GM18517 (cell line): ENCODE data around the gene ATP6V0C.

Experiments
- ATAC-seq: cut with Tn5 transposase; IDR thresholded peaks from one replicate; pipeline ENCODE4 v1.9.1; 2021; ENCODE audit warnings: mild to moderate bottlenecking, moderate library complexity; ENCODE audit not compliant: unreplicated experiment

The ATP6V0C gene

DNA sequence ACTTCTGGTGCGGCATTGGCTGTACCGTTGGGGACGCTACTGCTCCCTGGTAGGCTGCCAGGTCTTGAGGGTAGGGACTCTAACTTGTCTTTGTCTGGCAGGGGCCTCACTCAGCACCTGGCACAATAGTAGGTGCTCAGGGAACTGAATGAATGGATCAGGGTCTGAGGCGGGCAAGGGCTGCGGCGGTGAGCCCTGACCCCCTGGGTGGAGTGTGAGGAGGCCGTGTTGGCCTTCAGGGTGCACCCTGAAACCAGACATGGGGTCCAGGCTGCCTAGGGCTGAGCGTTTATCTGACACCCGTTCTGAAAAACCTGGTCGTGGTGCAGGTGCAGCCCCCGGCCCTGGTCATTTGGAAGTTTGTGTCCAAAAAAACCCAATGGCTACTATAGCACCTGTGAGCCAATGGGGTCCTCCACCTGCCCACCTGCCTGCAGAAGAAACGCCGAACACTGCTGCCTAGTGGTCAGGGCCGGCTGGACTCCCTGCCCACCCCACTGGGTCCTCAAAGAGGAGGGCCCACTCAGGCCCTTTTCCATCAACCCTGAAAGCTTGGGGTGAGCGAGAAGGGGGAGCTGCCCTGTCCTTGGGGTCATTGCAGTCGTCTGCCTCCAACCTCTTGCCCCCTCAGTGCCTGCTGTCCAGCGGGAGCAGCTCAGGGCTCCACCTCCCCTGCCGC, 4.9 kb upstream of the ATP6V0C start:
- ATAC-seq = no peak

DNA sequence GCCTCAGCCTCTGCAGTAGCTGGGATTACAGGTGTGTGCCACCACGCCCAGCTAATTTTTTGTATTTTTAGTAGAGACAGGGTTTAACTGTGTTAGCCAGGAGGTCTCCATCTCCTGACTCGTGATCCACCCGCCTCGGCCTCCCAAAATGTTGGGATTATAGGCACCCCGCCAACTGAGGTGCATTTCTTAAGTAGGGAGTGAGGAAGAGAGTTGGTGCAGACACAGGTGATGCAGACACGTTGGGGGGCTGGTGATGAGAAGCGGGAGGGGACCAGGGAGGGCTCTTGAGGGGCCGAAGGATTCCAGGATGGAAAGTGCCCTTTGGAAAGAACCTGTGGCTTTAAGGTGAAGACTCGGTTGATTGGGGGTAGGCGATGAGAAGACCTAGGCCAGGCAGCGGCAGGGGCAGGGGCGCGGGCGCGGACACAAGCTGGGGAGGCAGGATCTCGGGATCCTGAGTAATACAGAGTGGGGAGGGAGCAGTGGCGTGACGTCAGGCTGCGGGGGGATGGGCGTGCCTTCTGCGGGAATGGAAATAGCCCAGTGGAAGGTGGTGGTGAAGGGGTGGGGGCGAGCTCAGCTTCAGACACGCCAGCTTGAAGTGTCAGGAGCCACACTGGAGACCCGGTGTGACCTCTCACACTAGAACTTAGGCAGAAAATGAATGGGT, 2.5 kb upstream of the ATP6V0C start:
- no peak for ATAC-seq

DNA sequence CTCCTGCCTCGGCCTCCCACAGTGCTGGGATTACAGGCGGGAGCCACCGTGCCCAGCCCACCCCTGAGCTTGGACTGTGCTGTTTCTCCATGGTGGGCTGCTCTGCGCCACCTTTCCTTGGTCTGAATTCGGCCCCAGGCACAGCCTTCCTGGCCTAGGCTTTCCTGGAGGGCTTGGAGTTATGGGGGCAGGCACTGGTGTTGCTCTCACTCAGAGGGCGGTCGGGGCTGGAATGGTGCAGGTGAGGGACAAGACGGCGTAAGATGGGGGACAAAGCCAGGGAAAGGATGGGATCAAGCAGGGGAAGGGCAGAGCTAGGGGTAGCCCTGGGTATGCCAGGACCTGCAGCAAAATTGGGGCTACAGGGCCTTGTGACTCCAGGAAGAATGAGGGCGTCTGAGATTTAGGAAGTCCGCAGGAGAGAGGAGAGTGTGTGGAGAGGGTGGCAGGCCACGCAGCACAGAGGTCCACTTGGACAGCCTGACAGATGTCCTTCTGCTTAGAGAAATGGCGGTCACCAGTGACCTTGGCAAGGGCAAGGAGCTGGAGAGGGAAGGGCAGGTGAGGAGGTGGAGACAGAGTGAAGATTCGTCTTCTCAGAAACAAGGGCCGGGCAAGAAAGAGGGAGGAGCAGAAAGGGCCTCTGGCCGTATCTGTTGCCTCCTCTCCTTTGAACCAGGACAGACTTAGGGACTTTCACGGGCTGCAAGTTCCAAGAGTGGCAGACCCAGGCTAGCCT, 1.6 kb upstream of the ATP6V0C start:
- ATAC-seq = no peak

DNA sequence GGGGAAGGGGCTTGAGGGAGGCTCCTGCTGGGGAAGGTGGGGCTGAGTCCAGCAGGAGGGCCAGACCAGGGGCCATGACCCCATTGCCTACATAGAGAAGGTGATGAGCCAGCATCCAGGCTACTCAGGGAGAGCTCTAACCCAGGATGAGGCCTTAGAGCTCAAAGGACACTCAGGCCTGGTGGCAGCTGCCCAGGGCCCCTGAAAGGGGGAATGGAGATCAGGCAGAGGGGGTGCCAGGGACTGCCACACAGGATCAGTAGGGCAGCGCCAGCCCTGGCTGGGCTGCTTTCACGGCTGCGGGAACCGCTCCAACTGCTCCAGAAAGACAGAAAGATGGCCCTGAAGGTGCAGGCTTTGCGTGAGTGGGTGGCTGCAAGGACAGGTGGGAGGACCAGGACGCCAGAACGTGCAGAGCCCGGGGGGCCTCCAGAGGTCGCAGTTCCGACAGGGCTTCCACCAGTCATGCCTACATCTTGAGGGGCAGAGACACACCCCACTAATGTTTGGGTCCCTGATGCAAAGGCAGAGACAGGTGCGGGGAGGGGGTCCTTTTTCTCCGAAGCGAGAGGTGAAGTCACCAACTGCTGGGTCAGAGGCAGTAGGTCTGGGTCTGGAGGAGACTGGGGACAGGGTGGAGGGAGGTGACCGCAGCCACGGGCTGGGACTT, 882 bp upstream of the ATP6V0C start:
- ATAC-seq = no peak

DNA sequence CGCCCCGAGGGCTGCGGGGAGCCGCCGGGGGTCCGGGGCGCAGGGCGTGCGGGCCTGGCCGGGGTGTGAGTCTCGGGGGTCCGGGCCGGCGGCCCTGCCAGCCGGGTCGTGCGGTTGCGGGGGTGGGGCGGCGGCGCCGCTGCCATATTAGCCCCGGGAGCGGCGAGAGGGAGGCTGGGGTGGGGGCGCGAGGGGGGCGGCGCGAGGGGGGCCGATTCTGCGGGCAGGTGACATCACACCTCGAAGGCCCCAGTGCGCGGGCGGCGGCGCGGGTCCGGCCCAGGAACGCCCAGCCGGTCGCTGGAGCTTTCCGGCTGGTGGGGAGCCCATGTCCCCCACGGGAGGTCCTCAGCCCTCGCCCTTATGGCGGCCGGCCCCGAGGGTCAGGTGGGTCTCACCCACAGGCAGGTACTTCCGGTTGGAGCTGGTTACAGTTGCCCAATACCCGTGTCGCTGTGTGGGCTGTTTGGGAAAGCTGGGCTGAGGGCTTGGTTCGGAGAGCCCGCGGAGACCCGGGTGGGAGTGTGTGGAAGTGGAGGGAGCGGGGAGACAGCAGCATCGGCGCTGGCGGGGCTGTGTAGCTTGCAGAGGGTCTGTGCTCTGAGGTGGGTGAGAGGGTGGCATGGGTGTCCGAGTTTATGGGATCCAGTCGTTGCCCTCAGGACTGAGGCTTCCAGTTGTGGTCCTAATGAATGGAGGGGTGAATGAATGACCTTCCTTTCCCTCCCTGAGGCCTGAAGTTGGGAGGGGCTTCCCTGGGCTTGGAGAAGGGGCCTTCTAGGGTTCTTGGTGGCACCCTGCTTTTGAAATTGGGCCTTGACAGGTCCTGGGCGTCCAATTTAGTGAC, 804 bp downstream of the ATP6V0C start:
- no peak for ATAC-seq

DNA sequence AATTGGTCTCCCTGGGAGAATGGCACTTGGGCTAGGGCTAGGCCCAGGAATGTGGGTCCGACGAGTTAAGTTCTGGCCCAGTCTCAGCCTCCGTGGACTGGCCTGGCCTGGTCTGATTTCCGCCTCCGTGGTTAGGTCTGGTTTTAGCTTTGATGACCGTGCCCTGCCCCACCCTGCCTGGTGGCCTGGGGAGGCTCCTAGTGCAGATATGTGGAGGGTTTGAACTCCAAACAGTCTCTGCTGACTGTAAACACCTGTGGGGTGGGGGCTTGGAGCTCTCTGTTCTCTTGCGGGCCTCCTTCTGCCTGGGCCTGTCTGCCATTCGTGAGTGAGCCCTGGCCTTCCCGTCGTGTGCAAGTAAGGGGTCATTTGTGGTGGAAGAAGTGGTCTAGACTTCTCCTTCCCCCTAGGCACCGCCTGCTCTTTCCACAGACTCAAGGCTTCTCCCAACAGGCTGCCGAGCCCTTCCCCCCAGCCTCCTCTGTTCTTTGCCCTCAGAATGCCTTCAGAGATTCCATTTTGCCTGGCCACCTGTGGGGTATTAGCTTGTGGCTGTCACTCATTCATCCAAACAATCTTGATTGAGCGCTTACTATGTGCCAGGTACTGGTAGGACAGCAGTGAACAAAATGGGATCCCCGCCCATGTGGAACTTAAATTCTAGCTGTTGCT, 1.6 kb downstream of the ATP6V0C start:
- ATAC-seq = no peak

DNA sequence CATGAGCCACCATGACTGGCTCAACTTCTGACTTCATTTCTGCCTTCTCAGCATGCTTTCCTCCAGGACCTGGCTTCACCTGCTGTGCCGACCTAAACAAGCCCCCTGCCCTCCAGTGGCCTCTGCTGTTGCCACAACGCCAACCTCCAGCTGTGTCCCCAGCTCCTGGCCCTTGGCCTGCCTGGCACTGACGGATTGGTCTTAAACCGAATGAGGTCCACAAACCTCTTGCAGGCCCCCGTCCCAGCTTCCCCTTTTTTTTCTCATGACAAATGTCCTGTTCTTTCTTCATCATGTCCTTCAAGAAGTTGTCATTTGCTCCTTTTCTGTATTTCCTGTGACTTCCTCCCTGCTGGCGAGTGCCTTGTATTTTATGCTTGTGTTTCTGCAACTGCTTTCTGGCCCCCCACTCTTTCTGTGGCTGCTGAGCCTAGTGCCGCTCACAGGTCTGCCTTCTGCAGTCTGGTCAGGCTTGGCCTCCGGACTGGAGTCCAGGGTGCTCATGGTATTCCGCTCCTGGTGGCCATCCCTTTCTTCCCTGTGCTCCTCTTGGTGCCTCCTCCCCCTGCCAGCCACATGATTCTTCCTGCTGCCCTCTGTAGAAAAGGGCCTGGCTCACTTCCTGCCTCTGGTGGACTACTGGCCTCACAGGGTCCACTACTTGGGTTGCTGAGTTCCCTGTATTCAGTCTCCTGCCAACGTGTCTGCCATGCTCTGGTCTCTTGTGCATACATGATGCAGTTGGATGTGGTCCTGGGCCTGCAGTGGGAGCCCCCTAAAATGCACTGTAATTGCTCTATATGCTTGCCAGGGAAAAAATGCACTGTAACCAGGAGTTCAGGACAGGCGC, 2.9 kb downstream of the ATP6V0C start:
- no peak for ATAC-seq

DNA sequence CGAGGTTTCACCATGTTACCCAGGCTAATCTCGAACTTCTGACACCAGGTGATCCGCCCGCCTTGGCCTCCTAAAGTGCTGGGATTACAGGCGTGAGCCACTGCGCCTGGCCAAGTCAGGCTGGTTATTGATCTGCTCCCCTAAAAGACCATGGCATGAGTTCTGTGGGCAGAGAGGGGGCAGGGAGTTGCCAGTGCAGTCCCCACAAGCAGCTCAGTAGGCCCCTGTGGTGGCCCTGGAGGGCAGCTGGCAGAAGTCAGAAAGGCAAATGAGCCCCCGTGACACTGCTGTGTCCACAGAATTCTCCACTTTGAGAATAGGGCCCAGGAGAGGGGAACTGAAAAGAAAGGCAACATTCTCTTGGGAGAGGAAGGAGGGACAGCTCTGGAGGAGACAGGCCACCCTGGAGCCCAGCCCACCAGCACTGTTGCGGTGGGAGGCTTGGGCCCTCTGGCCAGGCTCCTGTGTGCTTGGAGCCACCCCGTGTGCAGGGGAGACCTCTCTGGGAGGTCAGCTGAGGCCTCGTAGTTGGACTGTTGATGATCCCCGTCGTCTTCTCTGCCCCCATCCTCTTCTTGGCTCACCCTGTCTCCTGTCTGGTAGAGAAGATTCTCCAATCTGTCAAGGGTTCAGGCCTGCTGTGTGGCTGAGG, 4.3 kb downstream of the ATP6V0C start:
- ATAC-seq = no peak

DNA sequence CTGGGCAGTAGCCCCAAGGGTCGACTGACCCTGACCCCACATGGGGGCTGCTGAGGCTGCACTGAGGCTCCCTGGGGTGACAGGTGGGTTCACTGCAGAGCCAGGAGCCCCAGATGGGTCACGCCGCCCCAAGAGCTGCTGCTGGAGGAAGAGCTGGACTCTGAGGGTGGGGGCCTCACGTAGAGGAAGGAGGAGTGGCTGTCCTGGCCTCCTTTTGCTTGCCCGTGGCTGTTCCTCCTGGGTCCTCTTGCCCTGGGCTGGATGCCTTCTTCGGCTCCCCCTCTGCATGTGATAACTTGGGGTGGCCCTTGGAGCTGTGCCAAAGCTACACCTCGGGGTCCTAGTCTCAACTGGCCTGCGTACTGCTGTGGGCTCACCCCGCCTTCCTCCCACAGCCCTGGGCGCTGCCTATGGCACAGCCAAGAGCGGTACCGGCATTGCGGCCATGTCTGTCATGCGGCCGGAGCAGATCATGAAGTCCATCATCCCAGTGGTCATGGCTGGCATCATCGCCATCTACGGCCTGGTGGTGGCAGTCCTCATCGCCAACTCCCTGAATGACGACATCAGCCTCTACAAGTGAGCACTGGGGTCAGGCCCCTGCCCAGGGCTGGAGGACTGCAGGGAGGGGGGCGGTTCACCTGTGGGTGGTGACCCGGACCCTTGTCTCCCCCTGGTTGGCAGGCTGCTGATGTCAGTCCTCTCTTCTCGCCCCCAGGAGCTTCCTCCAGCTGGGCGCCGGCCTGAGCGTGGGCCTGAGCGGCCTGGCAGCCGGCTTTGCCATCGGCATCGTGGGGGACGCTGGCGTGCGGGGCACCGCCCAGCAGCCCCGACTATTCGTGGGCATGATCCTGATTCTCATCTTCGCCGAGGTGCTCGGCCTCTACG, 5.3 kb downstream of the ATP6V0C start:
- no peak for ATAC-seq

DNA sequence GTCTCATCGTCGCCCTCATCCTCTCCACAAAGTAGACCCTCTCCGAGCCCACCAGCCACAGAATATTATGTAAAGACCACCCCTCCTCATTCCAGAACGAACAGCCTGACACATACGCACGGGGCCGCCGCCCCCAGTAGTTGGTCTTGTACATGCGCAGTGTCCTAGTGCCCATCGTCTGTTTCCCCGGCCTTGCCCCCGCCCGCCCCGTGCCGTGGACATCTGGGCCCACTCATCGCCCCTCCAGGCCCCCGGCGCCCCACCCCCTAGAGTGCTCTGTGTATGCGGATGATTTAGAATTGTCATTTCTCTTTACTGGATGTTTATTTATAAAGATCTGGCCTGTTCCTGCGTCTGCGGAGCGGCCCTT, 5.9 kb downstream of the ATP6V0C start:
- no peak for ATAC-seq

DNA sequence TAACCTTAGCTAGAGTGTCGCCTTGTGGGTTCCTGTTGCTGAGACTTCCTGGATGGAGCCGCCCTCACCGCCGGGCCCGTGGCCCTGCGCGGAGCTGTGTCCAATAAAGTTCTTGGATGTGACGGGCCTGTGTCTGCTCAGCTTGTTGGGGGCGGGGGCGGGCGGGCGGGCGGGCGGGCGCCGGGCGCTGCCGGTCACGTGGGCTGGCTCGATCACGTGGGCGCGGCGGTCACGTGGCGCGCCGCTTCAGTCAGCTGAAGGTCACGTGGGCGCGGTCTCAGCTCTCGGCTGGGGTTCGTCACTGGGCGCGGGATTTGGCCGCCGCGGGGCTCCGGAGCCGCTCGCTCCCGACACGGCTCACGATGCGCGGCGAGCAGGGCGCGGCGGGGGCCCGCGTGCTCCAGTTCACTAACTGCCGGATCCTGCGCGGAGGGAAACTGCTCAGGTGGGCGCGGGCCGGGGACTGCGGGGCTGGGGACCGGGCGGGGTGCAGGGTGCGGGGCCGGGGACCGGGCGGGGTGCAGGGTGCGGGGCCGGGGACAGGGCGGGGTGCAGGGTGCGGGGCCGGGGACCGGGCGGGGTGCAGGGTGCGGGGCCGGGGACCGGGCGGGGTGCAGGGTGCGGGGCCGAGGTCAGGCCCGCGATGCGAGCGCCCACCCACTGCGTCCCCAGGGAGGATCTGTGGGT, 6.5 kb downstream of the ATP6V0C start, which contains the start of gene AMDHD2:
TSS of gene AMDHD2 (plus strand) at position 275 of the 687 bp plus-strand sequence. CDS start at position 363, 88 bp downstream.
- peak; percentile 47 for ATAC-seq

DNA sequence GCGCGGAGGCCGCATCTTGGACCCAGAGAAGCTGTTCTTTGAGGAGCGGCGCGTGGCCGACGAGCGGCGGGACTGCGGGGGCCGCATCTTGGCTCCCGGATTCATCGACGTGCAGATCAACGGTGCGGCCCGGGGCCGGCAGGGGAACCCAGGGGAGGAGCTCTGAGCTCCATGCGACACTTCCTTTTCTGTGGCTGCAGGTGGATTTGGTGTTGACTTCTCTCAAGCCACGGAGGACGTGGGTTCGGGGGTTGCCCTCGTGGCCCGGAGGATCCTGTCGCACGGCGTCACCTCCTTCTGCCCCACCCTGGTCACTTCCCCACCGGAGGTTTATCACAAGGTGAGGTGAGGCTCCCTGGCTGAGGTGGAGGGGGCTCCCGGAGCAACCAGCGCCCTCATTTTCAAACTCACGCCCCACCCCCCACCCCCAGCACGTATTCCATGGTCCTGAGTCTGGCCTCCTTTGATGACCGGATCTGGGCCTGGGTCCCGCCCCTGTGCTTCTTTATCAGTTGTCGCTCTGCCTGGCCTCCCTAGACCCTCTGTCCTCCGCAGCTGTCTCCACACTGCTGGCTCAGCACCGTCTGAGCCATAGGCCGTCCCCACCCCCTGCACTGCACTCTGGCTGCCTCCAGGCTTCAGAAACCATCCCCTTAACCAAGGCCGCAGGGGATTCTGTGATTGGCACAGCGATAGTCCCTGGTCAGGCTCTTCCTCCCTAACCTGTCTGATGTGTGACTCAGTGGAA, 7.2 kb downstream of the ATP6V0C start:
- no peak for ATAC-seq

DNA sequence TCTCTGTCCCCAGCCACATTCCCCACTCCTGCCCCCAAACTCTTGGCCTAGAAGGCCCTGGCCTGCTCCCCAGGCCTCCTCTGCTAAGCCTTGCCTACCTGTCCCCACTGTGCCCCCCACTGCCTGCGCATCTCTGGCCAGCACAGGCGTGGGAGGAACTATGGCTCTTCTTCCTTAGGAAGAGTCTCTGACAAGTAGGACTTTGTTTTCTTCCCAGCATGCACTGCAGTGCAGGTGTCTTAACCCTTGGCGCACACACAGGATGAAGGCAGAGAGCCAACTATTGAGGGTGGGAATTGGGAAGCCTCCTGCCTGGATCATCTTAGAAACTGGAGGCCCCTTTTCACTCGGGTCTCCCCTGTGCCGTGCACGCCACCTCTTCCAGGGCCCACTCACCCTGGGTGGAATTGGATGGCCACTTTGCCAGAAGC, 10.1 kb downstream of the ATP6V0C start:
- ATAC-seq = no peak

DNA sequence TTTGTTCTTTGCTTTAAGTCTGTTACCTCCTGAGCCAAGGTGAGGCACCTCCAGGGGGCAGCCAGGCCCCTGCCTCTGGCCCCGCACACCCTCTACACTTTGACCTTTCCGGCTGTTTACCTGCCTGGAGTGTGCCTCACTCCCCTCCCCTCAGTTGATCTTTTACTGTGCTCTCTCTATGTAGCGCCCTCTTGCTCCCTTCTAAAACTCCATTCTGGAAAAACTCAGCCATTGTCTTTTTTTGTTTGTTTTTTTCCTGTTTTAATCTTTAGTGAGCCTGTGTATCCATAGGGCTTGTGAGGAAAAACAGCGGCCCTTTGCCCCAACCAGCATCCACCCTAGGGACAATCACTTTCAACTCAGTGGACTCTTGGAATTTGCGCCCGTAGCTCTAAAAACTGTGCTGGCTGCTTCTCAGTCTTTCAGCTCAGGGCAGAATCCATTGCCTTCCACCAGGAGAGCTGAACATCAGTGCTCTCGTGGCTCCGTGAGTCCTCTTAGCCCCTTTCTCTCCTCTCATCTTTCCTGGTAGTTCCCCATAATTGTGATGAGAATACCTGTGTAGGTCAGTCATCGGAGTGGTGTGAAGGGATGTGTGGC, 10.7 kb downstream of the ATP6V0C start:
- no peak for ATAC-seq

DNA sequence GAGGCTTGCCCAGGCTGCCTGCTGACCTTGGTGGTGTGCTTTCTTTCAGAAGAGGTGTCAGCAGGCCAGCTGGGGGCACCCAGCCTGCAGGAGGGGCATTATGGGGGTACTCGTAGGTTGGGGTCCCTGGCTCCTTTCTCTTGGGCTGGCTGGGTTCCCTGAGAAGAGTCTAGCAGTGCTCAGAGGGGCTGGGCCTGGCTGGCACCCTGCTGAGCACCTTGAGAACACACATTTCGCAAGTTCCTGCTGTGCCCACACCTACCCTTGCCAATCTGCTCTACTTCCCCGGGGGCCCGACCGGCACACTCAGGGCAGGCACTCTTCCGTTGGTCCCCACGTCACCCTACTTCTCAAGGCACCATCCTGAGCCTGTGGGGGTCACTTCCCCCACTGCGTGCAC, 12.4 kb downstream of the ATP6V0C start:
- ATAC-seq = no peak
